ENCODE measurements around the gene IL1RAP.

Gene IL1RAP

GRCh38 chr3:190545191-190545590 lies 31.3 kb downstream of the IL1RAP start:
- no peak for TF ChIP-seq CTCF (IDR thresholded peaks at IDR 0.05; ENCODE audit: low read depth, low read length, missing control alignments)
- in situ Hi-C loops (cut with HindIII; ENCODE audit: low pct_ligation_motif_present, low sequenced_read_pairs) = no loop called here
- no peak for DNase-seq
- Histone ChIP-seq H3K27ac (no peak overlapping the region), H3K4me3 (ENCODE audit: low read depth, low read length) (no peak overlapping the region), H3K36me3 (replicated peaks) (no peaks in the 10 kb centered on the region), H3K27me3 (replicated peaks) (no peaks in the 10 kb centered on the region)

DNA sequence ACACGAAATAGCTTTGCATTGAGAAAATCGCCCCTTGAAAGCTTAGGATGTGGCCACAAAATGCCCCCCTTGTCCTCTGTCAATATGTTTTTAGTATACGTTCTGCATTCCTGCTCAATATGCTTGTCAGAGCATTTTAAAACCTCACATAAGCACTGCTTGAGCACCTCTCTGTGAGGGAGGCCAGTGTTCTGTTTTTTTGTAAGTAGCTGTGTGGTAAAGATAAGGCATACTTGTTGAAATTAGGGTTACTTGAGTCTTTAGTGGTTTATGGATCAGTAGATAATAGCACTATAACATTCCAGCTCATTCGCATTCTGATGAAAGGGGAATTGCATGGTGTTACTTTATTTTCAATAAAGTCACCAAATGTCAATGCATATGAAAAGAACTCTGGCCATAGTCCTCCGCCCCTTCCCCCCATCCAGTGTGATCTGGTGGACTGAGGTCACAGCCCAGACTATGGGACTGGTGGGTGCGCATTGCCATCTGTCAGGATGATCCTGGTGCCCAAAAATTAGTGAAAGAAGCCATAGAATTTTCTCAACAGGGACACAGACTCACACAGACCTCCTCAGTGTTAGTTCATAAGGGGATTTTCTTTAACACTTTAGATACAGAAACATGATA lies 33.1 kb downstream of the IL1RAP start:
- H3K4me3 ChIP-seq (ENCODE audit: low read depth, low read length) = no peak overlapping the region
- H3K27me3 ChIP-seq (replicated peaks) = no peaks in the 10 kb centered on the region
- DNase-seq = no peak
- H3K27ac ChIP-seq = no peak overlapping the region
- H3K36me3 ChIP-seq (replicated peaks) = no peaks in the 10 kb centered on the region
- in situ Hi-C loops (cut with HindIII; ENCODE audit: low pct_ligation_motif_present, low sequenced_read_pairs) = no loop called here
- no peak for TF ChIP-seq CTCF (IDR thresholded peaks at IDR 0.05; ENCODE audit: low read depth, low read length, missing control alignments)

DNA sequence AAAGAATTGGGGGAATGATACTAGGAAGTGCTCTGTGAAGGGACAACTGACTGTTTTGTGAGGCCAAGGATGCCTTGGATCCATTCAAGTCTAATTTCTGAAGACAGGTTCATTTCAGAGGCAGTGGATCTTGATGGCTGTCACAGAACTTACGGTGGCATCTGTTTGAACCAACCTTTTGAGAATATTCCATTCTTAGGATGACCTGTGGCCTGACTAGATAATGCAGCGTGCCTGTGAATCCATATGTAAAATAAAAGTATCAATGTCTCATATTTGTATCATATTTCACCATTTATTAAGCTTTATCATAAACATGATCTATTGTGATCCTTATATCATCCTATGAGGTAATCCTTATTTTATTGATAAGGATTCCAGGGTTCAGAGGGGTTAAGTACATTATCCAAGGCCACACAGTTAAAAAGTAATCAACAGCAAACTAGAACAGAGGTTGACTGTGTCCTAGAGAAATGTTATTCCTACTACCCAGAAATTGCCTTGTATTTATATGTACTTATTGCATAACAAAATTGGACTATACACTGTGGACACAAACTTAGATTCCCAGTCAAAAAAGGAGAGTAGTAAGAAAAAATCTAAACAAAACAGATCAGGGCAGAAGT lies 34.3 kb downstream of the IL1RAP start:
- in situ Hi-C loops (cut with HindIII; ENCODE audit: low pct_ligation_motif_present, low sequenced_read_pairs) = no loop called here
- TF ChIP-seq CTCF (IDR thresholded peaks at IDR 0.05; ENCODE audit: low read depth, low read length, missing control alignments) = no peak
- Histone ChIP-seq H3K36me3 (replicated peaks) (no peaks in the 10 kb centered on the region), H3K27me3 (replicated peaks) (no peaks in the 10 kb centered on the region), H3K27ac (no peak overlapping the region), H3K4me3 (ENCODE audit: low read depth, low read length) (no peak overlapping the region)
- DNase-seq = no peak

DNA sequence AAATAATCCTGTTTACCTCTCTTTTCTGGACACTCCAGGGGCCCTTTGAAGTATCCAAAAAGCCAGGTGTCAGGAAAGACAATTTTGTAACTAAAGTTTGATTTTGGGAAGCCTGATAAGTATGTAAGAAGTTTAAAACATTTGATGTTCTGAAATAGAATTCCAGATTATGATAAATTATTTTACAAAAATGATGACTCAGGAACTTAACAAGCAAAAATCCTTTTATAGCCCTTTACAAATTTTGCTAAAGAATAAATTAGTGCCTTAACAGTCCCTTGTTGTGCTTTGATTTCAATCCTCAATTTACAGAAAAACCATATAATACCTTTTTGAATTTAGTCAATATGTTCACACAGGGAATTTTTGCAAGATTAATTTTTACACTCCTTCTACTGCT lies 38.1 kb downstream of the IL1RAP start:
- TF ChIP-seq CTCF (IDR thresholded peaks at IDR 0.05; ENCODE audit: low read depth, low read length, missing control alignments) = no peak
- Histone ChIP-seq H3K27ac (no peak overlapping the region), H3K36me3 (replicated peaks) (no peaks in the 10 kb centered on the region), H3K4me3 (ENCODE audit: low read depth, low read length) (no peak overlapping the region), H3K27me3 (replicated peaks) (no peaks in the 10 kb centered on the region)
- no peak for DNase-seq
- in situ Hi-C loops (cut with HindIII; ENCODE audit: low pct_ligation_motif_present, low sequenced_read_pairs) = no loop called here

GRCh38 chr3:190552969-190553759 lies 39.3 kb downstream of the IL1RAP start:
- Histone ChIP-seq H3K27ac (no peak overlapping the region), H3K36me3 (replicated peaks) (no peaks in the 10 kb centered on the region), H3K27me3 (replicated peaks) (no peaks in the 10 kb centered on the region), H3K4me3 (ENCODE audit: low read depth, low read length) (no peak overlapping the region)
- no peak for DNase-seq
- TF ChIP-seq CTCF (IDR thresholded peaks at IDR 0.05; ENCODE audit: low read depth, low read length, missing control alignments) = no peak
- in situ Hi-C loops (cut with HindIII; ENCODE audit: low pct_ligation_motif_present, low sequenced_read_pairs) = no loop called here

Measured in brain microvascular endothelial cell (primary cell).